HTERT RPE-1 (cell line): ENCODE measurements around the gene MCTP2.
"Not testable (repeated sequence)": the region's sequence is repeated elsewhere in the genome, so short reads cannot be mapped to it uniquely, and the experiment has no call there.

Experiments
- in situ Hi-C: fragments of 300-500 bp; cut with MboI; formaldehyde crosslinking; loops from 4 replicates; pipeline ENCODE4 v1.14.3; 2020; ENCODE audit warnings: low sequenced_read_pairs

Gene MCTP2

DNA sequence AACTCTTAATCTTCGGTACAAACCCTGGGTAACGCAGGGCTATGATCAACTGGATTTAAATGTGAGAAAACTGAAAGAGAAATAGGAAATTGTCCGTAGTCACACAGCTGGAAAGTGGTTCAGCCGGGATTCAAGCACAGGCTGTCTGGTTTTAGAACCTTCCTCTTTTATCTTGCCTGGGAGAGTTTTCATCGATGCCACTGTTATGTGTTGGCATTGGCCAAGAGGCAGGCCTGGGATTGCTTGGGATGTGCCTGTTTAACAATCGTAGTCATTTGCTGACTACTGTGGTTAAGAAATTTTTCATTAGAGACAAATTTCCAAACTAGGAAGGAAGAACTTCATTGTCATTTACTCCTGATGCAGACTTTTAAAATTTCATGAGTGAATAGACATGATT, 4.3 kb downstream of the MCTP2 start:
- in situ Hi-C loops = no loop called here

DNA sequence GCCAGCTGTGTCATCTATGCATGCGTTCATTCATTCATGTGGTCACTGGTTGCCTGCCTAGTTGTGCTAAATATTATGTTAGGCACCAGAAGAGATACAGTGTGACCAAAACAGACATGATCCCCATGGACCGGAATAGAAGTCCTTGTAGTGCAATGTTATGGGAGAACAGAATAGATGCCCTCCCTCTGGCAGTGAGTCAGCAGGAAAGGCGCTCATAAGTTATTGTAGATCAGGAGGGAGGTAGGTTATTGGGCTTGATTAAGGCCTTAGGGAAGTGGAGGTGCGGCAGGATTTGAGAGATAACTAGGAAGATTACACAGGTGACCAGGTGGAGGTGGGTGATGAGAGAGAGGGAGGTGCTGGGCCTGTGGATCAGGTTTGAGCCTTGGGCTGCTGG, 5.2 kb downstream of the MCTP2 start:
- in situ Hi-C loops = no loop called here

DNA sequence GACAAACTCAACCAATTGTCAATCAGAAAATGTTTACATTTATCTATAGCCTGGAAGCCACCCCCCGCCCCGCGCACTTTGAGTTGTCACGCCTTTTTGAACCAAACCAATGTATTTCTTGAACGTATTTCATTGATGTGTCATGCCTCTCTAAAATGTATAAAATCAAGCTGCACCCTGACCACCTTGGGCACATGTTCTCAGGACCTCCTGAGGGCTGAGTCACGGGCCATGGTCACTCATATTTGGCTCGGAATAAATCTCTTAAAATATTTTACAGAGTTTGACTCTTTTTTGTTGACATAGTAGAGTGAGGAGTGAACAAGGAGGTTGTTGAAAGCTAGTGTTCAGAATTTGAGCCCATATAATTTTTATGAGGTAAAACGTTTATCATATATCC, 6.5 kb downstream of the MCTP2 start:
- in situ Hi-C loops = no loop called here

DNA sequence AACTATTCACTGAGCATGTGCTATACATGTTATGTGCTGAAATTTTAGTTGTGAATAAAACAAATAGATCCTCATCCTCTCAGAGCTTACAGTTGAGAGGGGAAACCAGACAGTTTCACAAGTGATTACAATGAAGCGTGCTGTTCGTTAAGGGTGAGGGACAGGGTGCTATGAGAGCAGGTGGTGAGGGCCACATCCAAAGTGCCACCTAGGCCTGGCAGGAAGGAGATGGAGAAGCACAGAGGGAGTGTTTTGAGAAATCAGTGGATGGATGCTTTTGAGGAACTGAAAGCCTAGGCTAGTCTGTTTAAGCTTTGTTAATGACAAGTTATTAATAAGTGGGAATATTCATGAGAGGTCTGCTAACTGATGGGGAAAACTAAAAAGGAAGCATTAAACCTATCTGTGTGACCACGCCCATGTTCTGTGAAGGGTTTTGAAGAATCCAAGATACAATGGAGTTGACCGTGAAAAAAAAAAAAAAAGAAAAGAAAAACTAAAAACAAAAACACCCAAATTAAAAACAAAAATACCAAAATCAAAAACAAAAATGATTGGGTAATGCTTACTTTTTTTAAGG, 7.3 kb downstream of the MCTP2 start:
- in situ Hi-C loops = no loop called here

DNA sequence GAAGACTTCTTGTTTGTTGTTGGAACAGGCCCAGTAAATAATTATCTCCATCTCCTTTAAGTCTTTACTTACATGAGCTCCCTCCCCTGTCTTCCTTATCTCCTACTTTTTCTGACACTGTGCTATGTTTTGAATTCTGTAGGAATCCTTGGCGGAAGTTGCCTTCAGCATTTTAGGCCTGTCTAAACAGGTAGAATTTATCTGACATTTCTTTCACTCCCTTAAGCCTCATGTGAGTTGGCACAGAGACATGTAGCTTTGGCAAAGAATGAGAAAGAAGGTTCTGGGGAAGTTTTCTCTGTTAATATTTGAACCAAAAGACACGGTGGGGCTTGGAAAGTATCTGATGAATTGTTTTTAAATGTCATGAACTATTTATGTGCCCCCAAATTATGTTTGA, 8.1 kb downstream of the MCTP2 start:
- in situ Hi-C loops = no loop called here

DNA sequence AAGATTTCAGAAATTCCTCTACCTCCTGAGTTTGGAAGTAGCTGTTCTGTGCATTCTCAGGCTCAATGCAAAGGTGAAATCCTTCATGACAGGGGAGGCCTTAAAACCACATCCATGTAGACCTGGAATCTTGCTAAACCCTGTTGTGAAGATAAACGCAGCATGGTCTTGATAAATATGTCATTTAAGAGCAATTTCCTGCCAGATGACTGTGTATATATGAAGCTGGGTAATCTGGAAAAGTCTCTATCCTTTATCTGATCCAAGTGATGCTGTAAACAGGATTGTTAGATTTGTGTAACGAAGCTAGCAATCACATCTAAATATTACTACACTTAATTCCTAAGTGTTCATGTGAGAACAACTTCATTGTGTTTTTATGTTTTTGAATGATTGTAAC, 9.1 kb downstream of the MCTP2 start:
- in situ Hi-C loops = no loop called here

DNA sequence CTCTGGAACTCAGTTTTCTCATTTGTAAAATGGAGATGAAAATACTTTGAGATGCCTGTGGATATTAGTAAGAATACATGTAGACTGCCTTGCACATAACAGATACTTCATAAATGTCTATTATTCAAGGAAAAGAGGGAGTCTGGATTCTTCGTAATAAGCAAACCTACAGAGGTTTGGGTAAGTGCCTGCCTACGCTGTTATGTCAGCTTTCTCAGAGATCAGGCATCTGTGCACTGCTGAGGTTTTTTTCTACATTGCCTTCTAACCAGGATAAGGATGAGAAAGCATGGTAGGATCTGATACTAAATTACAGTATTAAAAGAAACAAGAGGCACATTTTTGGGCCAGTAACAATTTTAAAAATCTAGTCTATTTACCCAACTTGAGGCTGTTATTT, 10.9 kb downstream of the MCTP2 start:
- in situ Hi-C loops = no loop called here

DNA sequence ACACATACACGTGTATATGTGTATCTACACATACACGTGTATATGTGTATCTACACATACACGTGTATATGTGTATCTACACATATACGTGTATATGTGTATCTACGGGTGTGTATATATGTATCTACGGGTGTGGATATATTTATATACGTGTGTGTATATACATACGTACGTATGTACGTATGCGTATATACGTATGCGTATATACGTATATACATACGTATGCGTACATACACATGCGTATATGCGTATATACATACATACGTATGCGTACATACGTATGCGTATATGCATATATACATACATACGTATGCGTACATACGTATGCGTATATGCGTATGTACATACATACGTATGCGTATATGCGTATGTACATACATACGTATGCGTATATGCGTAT, 11.6 kb downstream of the MCTP2 start:
- in situ Hi-C loops = not testable (repeated sequence)

DNA sequence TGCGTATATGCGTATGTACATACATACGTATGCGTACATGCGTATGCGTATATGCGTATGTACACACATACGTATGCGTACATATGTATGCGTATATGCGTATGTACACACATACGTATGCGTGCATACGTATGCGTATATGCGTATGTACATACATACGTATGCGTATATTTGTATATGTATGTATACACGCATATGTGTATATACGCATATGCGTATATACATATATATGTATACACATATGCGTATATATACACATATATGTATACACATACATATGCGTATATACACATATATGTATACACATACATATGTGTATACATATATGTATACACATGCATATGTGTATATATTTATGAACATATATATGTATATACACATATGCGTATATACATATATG, 12.1 kb downstream of the MCTP2 start:
- in situ Hi-C loops = no loop called here

DNA sequence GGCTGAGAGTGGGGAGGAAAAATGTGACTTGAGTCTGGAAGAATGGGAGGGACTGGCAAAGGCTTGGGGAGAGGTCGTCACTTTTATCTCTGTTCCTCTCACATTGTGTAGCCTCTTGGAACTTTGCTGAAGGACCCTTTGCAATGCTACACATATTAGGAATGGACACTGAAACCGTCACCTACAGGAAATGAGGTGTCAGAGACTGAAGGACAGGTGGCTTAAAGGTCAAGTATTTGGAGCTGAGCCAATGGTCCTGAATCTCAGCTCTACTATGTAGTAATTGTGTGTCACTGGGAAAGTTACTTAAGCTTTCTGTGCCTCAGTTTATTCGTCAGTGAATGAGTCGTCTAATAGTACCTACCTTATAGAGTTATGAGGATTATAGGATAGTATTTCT, 14.7 kb downstream of the MCTP2 start:
- in situ Hi-C loops = no loop called here

DNA sequence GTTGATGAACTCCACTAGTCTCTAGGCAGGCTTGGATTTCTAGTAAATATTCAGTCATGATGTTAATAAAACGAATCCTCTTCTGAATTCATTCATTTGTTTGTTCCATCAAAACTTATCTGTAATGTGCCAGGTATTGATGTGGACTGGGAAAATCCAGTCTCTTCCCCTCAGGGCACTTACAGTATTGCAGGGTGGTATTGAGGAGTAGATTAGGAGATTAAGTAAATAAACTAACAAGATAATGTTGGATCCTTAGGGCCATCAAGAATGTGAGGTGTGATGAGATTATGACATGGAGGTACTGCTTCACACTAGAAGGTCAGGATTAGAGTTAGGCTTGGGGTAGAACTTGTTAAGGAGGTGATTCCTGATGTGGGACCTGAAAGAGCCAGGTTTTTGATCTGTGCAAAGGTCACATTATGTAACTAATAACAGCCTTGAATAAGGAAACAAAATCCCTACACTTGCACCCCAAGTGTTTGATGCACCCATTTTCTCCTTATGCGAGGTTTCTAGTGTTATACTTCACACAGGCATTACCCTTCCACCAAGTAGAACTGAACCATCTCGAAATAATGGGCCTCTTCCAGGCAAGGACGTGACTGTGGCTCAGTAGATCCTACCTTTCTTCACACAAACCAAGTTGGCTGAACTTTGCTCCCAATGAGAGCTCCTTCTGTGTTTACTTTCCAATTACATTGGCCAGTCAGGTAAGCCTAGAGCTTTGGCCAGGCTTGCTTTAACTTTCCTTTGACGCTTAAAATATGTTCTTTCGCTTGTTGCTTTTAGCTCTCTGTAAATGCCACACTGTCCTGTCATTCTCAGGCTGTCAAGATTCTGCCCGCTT, 16.7 kb downstream of the MCTP2 start:
- in situ Hi-C loops = no loop called here

DNA sequence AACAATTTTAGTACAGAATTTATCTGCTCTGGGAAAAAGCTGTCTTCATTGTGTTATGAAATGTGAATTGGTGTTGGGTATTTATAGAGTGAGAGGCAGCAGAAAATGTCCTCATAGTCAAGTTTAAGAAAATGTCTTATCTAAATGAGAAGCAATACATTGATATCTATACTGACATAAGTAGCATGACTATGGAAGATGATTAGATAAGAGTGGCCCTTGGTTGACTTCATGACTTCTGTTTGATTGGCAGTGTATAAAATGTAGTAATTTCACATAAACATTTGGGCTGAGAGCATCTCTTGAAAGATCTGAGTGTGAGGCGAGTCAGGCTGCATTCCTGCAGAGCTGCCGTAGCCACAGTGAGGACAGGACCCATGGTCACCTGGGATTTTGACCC, 19.4 kb downstream of the MCTP2 start:
- in situ Hi-C loops = no loop called here

DNA sequence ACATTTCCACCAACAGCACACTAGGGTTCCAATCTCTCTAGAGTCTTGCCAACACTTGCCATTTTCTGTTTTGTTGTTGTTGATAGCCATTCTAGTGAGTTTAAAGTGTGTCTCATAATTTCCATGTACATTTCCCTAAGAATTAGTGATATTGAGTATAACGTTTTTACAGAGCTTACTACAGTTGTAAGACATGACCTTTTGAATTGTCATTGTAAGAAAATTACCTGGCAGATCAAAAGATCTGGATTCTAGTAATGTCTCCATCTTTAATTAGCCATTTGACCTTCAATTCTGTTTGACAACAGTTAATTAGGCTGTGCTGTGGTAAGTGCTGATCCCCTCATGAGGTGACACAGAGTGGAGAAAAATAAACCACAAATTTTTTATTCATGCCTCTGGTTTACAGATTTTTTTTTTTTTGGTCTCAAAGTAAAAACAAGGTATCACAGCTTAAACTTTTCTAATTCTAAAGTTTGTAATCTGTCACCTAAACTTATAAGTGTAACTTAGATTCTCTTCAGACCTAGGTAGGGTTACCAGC, 20.9 kb downstream of the MCTP2 start:
- in situ Hi-C loops = no loop called here

DNA sequence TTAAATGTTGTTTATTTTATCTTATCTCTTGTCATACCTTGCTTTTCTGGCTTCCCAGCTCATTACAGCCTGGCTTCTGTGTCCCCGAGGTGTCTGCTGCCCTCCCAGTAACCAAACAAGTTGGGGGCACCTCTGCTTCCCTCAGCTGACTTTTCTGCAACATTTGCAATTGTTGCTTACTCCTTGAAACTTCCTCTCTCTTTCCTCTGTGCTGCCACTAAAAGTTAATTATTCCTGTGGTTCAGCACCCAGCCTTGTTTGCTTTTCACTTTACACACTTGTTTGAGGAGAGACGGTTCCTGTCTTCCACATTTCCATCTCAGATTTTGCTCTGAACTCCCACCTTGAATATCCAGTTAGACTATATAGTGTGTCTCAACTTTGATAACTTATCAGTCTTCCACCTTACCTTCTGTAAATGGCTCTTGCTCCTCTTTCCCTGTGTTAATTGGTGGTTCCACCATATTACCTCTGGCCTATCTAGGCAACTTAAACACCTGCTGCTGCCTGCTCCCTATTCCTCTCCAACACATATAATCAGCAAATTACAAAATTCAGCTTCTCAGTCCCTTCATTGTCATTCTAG, 21.6 kb downstream of the MCTP2 start:
- in situ Hi-C loops = no loop called here

DNA sequence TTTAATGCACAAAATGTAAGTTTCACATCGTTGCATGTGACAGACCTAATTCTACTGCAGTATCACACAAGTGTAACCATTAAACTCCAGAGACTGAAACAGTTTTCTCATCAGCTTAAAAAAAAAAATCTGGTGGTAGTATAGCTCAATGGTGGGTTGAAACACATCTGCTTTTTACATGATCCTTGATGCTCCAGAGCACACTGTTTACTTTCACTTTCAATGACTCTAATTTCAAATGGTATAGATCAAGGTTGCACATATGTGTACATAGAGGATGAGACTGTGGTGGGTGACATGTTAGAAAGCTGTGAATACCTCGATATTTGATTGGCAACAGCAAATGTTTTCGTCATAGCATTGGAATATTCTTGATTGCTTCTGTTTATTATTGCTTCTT, 22.4 kb downstream of the MCTP2 start:
- in situ Hi-C loops = no loop called here

DNA sequence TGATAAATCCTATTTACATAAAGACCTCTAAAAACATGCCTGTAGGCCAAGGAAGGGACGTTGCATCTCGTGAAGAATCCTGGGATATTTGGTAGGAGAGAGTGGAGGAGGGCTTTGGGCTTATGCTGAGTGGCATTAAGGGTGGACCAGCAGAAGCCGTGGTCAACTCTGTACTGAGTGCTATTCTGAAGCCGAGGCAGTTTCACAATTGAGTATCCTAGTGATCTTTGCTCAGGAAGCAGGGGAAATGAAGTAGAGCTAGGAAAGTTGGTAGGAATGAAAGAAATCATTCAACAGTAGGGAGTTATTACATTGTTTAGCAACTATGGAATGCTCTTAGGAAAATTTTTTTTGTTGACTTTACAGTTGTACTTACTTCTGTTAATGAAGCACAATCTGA, 24.2 kb downstream of the MCTP2 start:
- in situ Hi-C loops = no loop called here

DNA sequence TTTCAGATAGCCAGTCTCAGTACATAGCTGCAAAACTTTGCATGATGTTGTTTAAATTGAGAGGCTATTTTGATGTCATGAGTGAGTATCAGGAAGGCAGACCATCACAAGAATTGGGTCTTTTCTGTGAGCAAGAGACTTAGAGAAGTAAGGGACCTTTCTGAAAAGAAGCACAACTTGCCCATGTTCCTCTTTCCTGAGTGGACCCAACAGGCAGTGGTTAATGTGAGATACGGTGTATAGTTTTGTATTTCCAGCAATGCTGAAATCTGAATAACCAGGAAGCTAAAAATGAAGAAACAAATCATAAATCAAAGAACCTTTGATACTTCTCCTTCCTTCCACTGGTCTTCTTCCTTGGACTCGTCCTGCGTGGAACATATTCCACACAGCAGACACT, 25.1 kb downstream of the MCTP2 start:
- in situ Hi-C loops = no loop called here

DNA sequence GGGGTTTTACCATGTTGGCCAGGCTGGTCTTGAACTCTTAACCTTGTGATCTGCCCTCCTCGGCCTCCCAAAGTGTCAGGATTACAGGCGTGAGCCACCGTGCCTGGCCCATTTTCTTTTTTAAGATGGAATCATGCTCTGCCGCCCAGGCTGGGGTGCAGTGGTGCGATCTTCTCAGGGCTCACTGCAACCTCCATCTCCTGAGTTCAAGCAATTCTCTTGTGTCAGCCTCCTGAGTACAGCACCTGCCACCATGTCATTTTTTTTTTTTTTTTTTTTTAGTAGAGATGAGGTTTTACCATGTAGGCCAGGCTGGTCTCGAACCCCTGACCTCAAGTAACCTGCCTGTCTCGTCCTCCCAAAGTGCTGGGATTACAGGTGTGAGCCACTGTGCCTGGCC, 26.4 kb downstream of the MCTP2 start:
- in situ Hi-C loops = not testable (repeated sequence)

DNA sequence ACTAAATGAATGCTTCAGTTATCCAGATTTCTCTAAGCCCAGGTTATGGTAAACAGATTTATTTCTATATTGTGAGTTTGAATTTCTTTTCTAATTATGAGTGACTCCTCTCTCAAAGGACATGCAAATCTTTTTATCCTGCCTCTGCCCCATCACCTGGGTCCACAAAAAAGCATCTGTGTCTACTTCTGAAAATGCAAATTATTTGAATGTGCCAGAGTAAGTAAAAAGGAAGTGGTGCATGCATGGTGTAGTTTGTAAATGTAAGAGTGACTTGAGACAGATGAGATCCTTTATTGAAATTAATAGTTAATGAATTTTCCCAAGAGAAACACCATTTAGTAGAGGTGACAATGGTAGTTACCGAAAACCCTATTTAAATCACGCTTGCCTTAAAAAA, 26.9 kb downstream of the MCTP2 start:
- in situ Hi-C loops = no loop called here

DNA sequence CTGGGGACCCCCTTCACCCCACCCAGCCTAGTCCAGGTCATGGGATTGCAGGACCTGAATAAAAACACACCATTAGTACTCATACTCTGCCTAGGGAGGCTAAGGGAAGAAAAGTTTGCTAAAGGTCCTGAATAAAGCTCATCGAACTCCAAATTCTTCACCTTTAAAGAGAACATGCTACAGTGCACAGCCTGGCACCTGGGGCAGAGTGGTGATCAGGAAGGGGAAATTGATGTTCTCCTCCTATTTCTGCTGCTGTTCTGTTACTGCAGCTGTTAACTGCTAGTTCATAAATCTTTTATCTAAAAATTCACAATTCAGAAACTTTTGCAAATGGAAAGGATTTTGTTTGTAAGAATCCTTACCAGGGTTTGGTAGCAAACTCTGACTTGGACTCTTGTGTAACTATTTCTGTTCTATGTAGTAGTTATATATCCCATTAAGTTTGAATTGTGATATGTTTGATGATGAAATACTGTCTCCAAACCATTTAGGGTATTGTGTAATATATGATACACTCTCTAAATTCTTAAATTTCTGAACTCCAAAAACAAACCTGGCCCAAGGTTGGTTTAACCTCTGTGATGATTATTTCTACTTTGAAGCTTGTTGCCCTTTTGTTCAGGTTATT, 27.9 kb downstream of the MCTP2 start:
- in situ Hi-C loops = no loop called here

DNA sequence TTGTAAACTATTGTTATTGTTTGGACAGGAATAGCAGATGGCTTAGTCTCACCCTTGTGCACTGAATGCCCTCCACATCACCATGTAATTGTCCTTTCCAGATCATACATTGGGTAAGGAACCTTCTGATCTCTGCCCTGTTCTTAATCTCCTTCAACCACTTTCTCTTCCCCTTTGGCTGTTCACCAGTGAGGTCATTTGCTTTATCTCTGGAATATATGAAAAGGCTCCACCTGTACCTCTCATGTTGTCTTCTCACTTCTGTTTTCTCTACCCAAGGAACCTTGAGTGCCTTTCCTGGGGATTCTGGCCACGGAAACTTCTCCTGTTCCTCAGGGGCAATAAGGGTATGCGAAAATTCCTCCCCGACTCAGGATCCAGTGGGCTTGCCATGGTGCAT, 28.5 kb downstream of the MCTP2 start:
- in situ Hi-C loops = no loop called here

DNA sequence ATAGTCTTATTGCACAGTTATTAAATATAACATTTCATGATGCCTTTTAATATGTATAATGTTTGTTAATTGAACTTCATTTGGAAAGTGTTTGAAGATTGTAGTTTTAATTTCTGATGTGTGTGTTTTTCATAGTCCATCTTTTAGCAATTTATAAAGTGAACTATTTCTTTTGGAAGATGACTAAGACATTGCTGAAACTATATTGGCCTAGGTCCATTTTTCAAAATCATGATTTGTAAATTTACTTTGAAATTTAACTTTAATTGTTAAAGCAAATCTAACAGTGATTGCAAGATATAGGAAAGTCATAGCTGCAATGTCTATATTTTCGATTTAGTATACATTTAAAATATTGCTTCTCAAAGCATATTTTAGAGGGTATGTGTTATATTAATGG, 30.8 kb downstream of the MCTP2 start:
- in situ Hi-C loops = no loop called here
